Measurements from ENCODE around the gene FOXN4. TPM values are rescaled to one million over a fixed set of nuclear protein-coding genes. Genes with fewer than 3 reads are reported as not detected.

The FOXN4 gene
- total RNA-seq, 1 donor from 2014 or later = not detected

- DNase-seq (ENCODE audit: extremely low spot score in 2 of 2) = no peak
- intact Hi-C loops (cut with DNase I) = no loop called here
- no peak overlapping the region for H3K4me3 ChIP-seq
- peak overlapping the region; percentile 48 for H3K27ac ChIP-seq
- no peaks in the 10 kb centered on the region for H3K9me3 ChIP-seq
- H3K36me3 ChIP-seq = no peaks in the 10 kb centered on the region
- H3K4me1 ChIP-seq = peaks cover 5% of the 10 kb centered on the region
- TF ChIP-seq POLR2AphosphoS5 (IDR thresholded peaks at IDR 0.05; ENCODE audit: insufficient read depth in 1 of 2, low read depth in 1 of 2) (no peak), POLR2A (IDR thresholded peaks at IDR 0.05) (no peak)
- TF ChIP-seq, protein P1, sequence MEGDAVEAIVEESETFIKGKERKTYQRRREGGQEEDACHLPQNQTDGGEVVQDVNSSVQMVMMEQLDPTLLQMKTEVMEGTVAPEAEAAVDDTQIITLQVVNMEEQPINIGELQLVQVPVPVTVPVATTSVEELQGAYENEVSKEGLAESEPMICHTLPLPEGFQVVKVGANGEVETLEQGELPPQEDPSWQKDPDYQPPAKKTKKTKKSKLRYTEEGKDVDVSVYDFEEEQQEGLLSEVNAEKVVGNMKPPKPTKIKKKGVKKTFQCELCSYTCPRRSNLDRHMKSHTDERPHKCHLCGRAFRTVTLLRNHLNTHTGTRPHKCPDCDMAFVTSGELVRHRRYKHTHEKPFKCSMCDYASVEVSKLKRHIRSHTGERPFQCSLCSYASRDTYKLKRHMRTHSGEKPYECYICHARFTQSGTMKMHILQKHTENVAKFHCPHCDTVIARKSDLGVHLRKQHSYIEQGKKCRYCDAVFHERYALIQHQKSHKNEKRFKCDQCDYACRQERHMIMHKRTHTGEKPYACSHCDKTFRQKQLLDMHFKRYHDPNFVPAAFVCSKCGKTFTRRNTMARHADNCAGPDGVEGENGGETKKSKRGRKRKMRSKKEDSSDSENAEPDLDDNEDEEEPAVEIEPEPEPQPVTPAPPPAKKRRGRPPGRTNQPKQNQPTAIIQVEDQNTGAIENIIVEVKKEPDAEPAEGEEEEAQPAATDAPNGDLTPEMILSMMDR (IDR thresholded peaks at IDR 0.05) = no peak
- no peaks in the 10 kb centered on the region for H3K27me3 ChIP-seq
These were observed 16.8 kb downstream of the FOXN4 start for GRCh38 chr12:109292342-109292711.

DNA sequence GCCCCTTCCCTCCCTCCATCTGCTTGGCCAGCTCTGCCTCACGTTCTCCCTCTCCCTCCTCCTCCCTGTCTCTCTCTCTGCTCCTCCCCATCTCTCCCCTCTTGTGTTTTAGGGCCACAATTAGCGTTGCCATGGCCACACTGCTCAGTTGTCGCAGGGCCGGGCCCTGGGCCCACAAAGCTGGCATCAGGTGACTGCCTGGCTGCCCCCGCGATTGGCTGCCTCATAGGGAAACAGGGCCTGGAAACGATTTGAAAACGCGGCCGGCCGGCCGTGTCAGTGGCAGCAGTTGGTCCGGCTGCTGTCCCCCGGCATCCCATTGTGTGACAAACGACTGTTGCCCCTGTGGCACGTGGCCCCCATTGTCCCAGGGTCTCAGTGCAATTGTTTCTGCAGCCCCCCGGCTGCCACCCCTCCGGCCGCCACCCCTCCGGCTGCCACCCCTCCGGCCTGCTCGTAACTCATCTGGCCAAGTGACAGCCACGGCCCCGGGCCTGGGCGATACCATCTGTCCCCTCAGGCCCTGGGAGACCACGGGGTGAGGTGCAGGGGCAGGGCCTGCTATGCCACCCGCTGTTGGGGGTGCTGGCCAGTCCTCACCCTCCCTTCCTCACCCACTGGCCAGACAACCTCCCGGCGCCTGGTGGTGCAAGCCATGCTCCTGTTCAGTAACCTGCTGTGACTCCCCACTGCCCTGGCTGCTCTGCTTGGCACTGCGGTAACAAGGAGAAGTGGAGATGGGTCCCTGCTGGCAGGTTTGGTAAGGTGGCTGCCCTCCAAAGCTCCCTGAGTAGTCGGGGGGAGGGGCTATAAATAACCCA lies 17.4 kb downstream of the FOXN4 start:
- Histone ChIP-seq H3K27ac (peak overlapping the region; percentile 60), H3K4me1 (peaks cover 5% of the 10 kb centered on the region), H3K9me3 (no peaks in the 10 kb centered on the region), H3K27me3 (no peaks in the 10 kb centered on the region), H3K4me3 (peak overlapping the region in 1 of 2 donors; percentile 22), H3K36me3 (no peaks in the 10 kb centered on the region)
- DNase-seq (ENCODE audit: extremely low spot score in 2 of 2) = no peak
- no peak for TF ChIP-seq POLR2A (IDR thresholded peaks at IDR 0.05)
- no peak for TF ChIP-seq POLR2AphosphoS5 (IDR thresholded peaks at IDR 0.05; ENCODE audit: insufficient read depth in 1 of 2, low read depth in 1 of 2)
- TF ChIP-seq, protein P1 (IDR thresholded peaks at IDR 0.05) = no peak
- intact Hi-C loops (cut with DNase I) = no loop called here

GRCh38 chr12:109291117-109291516 lies 18.0 kb downstream of the FOXN4 start:
- Histone ChIP-seq H3K9me3 (no peaks in the 10 kb centered on the region), H3K27me3 (no peaks in the 10 kb centered on the region), H3K4me1 (peaks cover 5% of the 10 kb centered on the region), H3K27ac (peak overlapping the region; percentile 60), H3K36me3 (no peaks in the 10 kb centered on the region), H3K4me3 (peak overlapping the region in 1 of 2 donors; percentile 22)
- DNase-seq (ENCODE audit: extremely low spot score in 2 of 2) = no peak
- TF ChIP-seq POLR2A (IDR thresholded peaks at IDR 0.05) = no peak
- TF ChIP-seq, protein P1 (IDR thresholded peaks at IDR 0.05) = no peak
- no peak for TF ChIP-seq POLR2AphosphoS5 (IDR thresholded peaks at IDR 0.05; ENCODE audit: insufficient read depth in 1 of 2, low read depth in 1 of 2)
- intact Hi-C loops (cut with DNase I) = no loop called here

DNA sequence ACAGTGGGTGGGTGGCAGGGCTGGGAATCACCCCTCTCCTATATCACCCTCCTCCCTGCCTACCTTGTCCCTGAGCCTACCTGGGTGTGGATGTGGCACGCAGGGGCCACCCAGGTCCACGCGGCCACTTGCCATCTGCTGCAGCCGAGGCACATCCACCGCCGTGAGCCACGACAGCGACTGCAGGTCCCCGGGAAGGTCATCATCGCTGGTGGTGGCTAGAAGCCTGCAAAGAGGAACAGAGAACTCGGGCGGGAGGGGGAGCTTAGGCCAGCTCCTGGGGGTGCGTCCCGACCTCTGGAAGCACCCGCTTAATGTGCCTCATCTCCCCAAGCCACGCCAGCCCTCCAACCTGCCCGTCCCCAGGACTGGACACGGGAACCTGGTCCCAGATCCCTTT lies 19.0 kb downstream of the FOXN4 start:
- no peaks in the 10 kb centered on the region for H3K27me3 ChIP-seq
- intact Hi-C loops (cut with DNase I) = no loop called here
- no peak for TF ChIP-seq POLR2AphosphoS5 (IDR thresholded peaks at IDR 0.05; ENCODE audit: insufficient read depth in 1 of 2, low read depth in 1 of 2)
- TF ChIP-seq, protein P1 (IDR thresholded peaks at IDR 0.05) = no peak
- TF ChIP-seq POLR2A (IDR thresholded peaks at IDR 0.05) = no peak
- no peak overlapping the region for H3K27ac ChIP-seq
- H3K4me1 ChIP-seq = peaks cover 5% of the 10 kb centered on the region
- no peak overlapping the region for H3K4me3 ChIP-seq
- DNase-seq (ENCODE audit: extremely low spot score in 2 of 2) = no peak
- no peaks in the 10 kb centered on the region for H3K9me3 ChIP-seq
- H3K36me3 ChIP-seq = no peaks in the 10 kb centered on the region

DNA sequence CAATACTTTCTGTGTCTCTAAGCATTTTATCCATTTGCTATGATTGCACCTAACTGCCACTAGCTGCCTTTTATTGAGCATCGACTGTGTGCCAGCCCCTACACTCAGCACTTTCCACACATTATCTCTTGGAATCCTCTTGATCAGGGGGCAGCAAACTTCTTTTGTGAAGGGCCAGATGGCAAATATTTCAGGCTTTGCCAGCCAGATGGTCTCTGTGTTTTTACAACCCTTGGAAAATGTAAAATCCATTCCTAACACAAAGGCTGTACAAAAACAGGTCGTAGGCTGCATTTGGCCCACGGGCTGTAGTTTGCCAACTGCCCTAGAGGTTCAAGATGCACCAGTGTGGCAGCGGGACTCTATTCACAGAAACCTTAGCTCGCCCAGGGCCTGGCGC lies 19.5 kb downstream of the FOXN4 start:
- Histone ChIP-seq H3K9me3 (no peaks in the 10 kb centered on the region), H3K27me3 (no peaks in the 10 kb centered on the region), H3K36me3 (no peaks in the 10 kb centered on the region), H3K27ac (no peak overlapping the region), H3K4me3 (no peak overlapping the region), H3K4me1 (peaks cover 5% of the 10 kb centered on the region)
- intact Hi-C loops (cut with DNase I) = no loop called here
- TF ChIP-seq, protein P1 (IDR thresholded peaks at IDR 0.05) = no peak
- no peak for TF ChIP-seq POLR2A (IDR thresholded peaks at IDR 0.05)
- TF ChIP-seq POLR2AphosphoS5 (IDR thresholded peaks at IDR 0.05; ENCODE audit: insufficient read depth in 1 of 2, low read depth in 1 of 2) = no peak
- DNase-seq (ENCODE audit: extremely low spot score in 2 of 2) = no peak

Measured in vagina (tissue), 2 donors.